Hematopoietic multipotent progenitor cell (in vitro differentiated cells): ENCODE results near the gene MYCL. TPM values are rescaled to one million over a fixed set of nuclear protein-coding genes. Genes with fewer than 3 reads are reported as not detected.
"Not testable (repeated sequence)": the region's sequence is repeated elsewhere in the genome, so short reads cannot be mapped to it uniquely, and the experiment has no call there.

ENCODE experiments used
- DNase-seq, 3 donors: peaks; one replicate each; pipeline ENCODE4 v3.0.0-alpha.2; 2011 to 2015; ENCODE audit warnings: low read depth in 2 of 3, low spot score in 2 of 3
- total RNA-seq: library from RNA; depleted of rRNA; stranded (reverse); fragments of >200 nt; gene quantifications from one replicate; pipeline ENCODE4 v1.2.3, GENCODE V29; 2012

Gene MYCL
- total RNA-seq, 1 donor = 0.27 TPM

- DNase-seq = no peak
Measured at GRCh38 chr1:39922251-39922688, 20.6 kb upstream of the MYCL start.

- peak; percentile 28 to 83 (median 73) for DNase-seq
Measured at GRCh38 chr1:39919545-39919944, 17.8 kb upstream of the MYCL start.

GRCh38 chr1:39917825-39918224 lies 16.1 kb upstream of the MYCL start:
- DNase-seq = no peak

GRCh38 chr1:39915499-39916129 lies 13.9 kb upstream of the MYCL start:
- DNase-seq = no peak

GRCh38 chr1:39913136-39913535 lies 11.4 kb upstream of the MYCL start:
- not testable (repeated sequence) for DNase-seq

- DNase-seq = no peak
Measured at GRCh38 chr1:39910263-39910662, 8.5 kb upstream of the MYCL start.

GRCh38 chr1:39908534-39908933 lies 6.8 kb upstream of the MYCL start:
- no peak for DNase-seq

- no peak for DNase-seq
Measured at GRCh38 chr1:39907528-39908453, 6.1 kb upstream of the MYCL start.

GRCh38 chr1:39905172-39905571 lies 3.5 kb upstream of the MYCL start:
- DNase-seq = no peak

GRCh38 chr1:39902460-39902807 lies 717 bp upstream of the MYCL start:
- no peak for DNase-seq

GRCh38 chr1:39901464-39901713 lies 328 bp downstream of the MYCL start:
- peak in 1 of 3 donors; percentile 9 for DNase-seq

GRCh38 chr1:39900662-39901463 lies 854 bp downstream of the MYCL start:
- DNase-seq = no peak

- no peak for DNase-seq
Measured at GRCh38 chr1:39899611-39900538, 1.8 kb downstream of the MYCL start.

- DNase-seq = no peak
Measured at GRCh38 chr1:39898648-39899603, 2.8 kb downstream of the MYCL start.

GRCh38 chr1:39898191-39898590 lies 3.5 kb downstream of the MYCL start:
- no peak for DNase-seq

- DNase-seq = no peak
Measured at GRCh38 chr1:39896909-39897685, 4.6 kb downstream of the MYCL start.

- no peak for DNase-seq
Measured at GRCh38 chr1:39895731-39896480, 5.8 kb downstream of the MYCL start.
